ENCODE data around the gene GNAT1.

Gene GNAT1

DNA sequence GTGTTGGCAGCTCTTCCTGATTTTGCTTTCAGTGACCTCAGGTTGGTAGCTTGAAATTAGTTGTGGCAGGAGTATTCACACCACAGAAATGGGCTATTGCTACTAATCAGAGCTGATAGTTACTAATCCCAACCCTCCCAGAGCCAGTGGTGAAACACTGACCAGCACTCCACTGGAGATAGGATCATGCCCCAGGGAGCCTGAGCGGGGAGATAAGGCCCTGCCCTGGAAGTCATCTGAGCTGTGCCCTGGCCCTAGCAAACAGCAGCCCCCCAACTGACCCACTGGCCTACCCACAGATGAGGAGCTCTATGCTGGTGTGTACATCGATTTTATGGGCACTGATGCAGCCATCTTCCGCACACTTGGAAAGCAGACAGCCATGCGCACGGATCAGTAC, 9.4 kb upstream of the GNAT1 start:
- DNase-seq (ENCODE audit: low read depth) = no peak

GRCh38 chr3:50182533-50183099, 8.8 kb upstream of the GNAT1 start:
- DNase-seq (ENCODE audit: low read depth) = no peak

DNA sequence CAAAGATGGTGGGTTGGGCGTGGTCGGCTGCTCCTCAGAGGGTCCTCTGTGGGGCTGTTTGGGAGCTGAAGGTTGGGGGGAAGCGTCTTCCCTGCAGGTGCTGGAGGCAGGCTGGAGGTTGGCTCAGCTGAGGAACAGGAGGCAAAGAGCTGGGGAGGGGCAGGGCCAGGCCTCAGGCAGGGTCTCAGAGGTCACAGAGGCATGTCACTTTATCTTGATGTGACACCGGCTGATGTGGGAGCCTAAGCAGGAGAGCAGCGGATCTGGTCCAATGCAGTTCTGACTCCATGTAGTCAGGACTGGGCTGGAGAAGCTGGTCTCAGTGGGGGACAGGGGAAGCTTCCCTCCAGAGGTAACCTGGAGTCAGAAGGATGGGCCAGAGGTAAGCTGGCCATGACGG, 7.7 kb upstream of the GNAT1 start:
- DNase-seq (ENCODE audit: low read depth) = no peak

DNA sequence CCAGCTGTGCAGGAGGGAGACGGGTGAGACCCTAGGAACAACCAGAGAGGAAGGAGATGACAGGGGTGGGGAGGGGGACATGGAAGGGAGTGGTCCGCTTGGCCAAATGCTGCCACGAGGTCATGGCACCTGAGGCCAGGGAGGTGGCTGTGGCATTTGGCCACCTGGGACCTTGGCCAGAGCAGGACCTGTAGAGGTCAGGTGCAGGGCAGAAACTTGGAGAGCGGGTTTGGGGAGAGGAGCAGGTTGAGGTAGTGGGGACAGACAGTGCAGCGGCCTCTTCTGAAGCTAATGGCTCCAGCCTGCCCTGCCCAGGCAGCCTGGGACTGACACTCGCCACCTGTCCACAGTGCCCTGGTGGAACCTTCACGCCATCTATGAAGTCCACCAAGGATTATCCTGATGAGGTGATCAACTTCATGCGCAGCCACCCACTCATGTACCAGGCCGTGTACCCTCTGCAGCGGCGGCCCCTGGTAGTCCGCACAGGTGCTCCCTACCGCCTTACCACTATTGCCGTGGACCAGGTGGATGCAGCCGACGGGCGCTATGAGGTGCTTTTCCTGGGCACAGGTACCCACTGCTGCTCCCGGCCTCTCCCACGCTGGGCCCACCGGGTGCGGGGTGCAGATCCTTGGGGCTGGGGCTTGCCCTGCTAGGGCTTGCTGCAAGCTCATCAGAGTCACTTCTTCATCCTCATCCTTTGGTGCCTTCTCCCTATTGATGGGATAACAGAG, 7.0 kb upstream of the GNAT1 start:
- DNase-seq (ENCODE audit: low read depth) = no peak

DNA sequence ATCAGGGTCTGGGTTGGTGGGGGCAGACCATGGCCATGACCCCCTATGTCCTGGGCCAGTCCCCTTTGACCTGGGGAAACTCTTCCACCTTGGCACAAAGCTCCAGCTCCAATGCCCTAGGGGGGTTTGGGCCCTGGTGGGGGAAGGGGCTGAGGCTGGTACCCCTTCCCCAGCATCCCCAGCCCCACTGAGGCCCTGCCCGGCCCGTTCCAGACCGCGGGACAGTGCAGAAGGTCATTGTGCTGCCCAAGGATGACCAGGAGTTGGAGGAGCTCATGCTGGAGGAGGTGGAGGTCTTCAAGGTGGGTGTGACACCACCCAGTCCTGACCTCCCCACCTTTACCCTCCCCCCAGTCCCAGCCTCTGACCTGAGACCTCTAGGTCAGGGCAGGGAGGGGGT, 6.2 kb upstream of the GNAT1 start:
- no peak for DNase-seq (ENCODE audit: low read depth)

DNA sequence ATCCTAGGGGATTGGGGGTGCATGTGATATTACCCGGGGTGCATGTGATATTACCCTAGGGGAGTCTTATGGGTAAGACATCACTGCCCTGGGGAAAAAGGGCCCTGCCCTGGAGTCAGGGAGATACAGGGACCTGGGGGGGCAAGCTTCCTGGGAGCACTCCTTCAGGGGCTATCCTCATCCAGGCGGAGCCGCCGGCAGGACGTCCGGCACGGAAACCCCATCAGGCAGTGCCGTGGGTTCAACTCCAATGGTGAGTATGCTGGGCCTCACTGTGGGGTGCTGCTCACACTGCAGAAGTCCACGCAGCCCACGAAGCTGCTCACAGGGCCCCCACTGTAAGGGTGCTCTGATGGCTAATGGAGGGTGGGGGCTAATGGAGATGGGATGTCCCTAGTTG, 5.3 kb upstream of the GNAT1 start:
- no peak for DNase-seq (ENCODE audit: low read depth)

DNA sequence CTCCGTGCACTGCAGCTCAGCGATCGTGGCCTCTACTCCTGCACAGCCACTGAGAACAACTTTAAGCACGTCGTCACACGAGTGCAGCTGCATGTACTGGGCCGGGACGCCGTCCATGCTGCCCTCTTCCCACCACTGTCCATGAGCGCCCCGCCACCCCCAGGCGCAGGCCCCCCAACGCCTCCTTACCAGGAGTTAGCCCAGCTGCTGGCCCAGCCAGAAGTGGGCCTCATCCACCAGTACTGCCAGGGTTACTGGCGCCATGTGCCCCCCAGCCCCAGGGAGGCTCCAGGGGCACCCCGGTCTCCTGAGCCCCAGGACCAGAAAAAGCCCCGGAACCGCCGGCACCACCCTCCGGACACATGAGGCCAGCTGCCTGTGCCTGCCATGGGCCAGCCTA, 3.7 kb upstream of the GNAT1 start:
- DNase-seq (ENCODE audit: low read depth) = no peak

GRCh38 chr3:50189274-50189673, 2.1 kb upstream of the GNAT1 start:
- DNase-seq (ENCODE audit: low read depth) = peak; percentile 68

DNA sequence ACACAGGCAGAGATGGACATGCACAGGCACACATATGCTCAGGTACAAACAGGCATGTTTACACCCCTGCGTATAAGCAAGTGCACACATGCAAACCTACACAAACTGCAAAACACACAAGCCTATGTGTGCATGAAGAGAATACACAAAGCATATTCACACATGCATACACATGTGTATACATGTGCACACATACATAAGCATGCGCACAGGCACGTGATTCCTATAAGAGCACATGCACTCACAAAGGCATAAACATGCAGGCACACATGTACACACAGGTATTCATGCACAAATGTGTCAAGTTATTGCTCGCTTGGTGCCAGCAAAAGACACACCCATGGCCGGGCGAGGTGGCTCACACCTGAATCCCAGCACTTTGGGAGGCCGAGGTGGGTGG, 1.4 kb upstream of the GNAT1 start:
- DNase-seq (ENCODE audit: low read depth) = no peak

GRCh38 chr3:50192124-50192523, 714 bp downstream of the GNAT1 start:
- DNase-seq (ENCODE audit: low read depth) = no peak

DNA sequence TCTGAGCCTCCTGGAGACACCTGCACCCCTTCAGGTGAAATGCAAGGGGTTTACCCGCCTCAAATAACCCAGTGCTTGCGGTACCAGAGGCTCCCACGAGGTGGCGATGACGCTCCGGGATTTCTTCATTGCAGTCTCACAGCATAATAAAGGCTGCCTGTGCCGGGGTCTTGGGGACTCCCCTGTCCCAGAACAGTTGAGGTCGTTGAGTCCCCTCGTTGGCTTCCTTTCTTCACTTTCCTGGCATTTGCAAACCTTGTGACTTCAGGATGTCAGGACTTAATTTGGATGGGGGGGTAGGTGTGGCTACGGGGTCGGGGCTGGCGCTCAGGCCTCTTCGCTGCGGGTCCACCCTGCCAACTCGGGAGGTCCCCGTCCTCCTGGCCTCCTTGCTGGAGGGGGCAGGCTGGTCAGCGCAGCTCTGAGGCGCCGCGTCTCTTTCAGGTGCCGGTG, 1.3 kb downstream of the GNAT1 start:
- no peak for DNase-seq (ENCODE audit: low read depth)

GRCh38 chr3:50193286-50193685, 1.9 kb downstream of the GNAT1 start:
- DNase-seq (ENCODE audit: low read depth) = no peak

DNA sequence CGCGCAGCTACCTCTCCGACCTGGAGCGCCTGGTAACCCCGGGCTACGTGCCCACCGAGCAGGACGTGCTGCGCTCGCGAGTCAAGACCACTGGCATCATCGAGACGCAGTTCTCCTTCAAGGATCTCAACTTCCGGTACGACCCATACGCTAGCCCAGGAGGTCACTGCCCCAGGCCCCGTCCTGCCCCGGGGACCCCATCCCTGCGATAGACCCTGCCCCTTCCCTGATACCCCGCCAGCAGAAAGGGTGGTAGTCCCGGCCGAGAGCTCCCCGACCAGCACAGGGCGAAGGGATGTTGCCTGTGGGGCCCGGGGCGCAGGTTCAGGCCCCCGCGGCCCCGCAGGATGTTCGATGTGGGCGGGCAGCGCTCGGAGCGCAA, 2.3 kb downstream of the GNAT1 start:
- no peak for DNase-seq (ENCODE audit: low read depth)

DNA sequence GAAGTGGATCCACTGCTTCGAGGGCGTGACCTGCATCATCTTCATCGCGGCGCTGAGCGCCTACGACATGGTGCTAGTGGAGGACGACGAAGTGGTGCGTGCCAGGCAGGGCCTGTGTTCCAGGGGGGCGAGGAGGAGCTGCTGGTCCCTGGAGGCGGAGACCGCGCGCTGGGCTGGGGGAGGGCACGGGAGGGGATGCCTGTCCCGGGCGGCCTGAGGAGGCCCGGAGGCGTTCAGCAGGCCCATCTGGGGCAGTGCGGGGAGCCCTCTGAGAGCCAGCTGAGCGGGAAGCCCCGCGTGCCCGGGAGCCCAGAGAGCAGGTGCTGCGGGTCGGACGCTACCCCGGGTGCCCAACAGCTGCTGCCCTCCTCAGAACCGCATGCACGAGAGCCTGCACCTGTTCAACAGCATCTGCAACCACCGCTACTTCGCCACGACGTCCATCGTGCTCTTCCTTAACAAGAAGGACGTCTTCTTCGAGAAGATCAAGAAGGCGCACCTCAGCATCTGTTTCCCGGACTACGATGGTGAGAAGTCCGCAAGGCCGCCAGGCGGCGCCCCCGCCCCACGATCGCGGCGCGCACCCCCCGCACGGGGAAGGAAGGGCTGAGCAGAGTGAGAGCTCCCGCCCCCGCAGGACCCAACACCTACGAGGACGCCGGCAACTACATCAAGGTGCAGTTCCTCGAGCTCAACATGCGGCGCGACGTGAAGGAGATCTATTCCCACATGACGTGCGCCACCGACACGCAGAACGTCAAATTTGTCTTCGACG, 2.9 kb downstream of the GNAT1 start:
- no peak for DNase-seq (ENCODE audit: low read depth)

DNA sequence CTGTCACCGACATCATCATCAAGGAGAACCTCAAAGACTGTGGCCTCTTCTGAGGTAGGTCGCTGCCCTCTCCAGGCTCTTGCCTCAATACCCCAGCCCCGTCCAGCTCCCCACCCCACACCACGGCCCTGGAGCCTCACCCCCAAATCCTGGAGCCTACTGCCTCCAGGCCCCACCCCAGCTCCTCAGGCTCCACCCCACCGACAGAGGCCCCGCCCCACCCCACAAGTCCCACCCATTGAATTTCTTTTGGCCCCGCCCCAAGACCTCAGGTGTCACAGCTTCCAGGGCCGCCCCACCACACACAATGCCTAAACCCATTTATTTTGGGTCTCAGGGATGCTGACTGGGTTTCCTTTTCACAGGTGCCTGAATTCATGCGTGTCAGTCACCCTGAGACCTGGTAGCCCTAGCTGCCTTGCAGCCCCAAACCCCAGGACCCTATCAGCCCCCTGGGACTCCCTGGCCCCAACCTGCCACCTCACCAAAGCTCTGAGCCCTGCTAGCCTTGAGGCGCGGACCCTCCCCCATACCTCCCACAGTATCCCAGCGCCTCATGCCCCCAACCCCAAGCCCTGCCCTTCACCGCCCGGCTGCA, 3.6 kb downstream of the GNAT1 start:
- DNase-seq (ENCODE audit: low read depth) = no peak

GRCh38 chr3:50195501-50196252, 4.3 kb downstream of the GNAT1 start:
- DNase-seq (ENCODE audit: low read depth) = no peak

DNA sequence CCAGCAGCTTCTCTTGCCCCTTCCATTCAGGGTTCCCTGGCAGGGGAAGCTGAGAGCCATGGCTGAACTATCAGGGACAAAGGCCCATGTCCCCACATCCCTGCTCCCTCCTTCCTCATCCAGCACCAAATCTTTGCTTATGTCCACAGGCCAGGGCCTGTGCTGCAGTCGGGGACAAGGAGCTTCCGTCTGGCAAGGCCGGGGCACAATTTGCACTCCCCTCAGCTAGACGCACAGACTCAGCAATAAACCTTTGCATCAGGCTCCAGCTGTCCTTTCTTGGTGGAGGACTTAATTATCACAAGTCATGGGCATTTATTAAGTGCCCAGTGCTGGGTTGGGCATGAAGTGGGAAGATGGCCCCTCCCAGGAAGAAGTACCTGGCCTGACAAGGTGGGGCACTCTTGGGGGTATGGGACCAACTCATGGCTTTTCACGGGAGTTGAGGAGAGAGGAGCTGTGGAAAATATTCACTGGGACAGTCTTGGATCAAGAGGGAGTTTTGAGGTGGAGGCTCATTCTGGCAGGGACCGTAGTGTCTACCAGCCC, 4.9 kb downstream of the GNAT1 start:
- no peak for DNase-seq (ENCODE audit: low read depth)

- no peak for DNase-seq (ENCODE audit: low read depth)
These were observed 10.3 kb downstream of the GNAT1 start for GRCh38 chr3:50201573-50202315.

- DNase-seq (ENCODE audit: low read depth) = no peak
These were observed 11.1 kb downstream of the GNAT1 start for GRCh38 chr3:50202353-50203112.

DNA sequence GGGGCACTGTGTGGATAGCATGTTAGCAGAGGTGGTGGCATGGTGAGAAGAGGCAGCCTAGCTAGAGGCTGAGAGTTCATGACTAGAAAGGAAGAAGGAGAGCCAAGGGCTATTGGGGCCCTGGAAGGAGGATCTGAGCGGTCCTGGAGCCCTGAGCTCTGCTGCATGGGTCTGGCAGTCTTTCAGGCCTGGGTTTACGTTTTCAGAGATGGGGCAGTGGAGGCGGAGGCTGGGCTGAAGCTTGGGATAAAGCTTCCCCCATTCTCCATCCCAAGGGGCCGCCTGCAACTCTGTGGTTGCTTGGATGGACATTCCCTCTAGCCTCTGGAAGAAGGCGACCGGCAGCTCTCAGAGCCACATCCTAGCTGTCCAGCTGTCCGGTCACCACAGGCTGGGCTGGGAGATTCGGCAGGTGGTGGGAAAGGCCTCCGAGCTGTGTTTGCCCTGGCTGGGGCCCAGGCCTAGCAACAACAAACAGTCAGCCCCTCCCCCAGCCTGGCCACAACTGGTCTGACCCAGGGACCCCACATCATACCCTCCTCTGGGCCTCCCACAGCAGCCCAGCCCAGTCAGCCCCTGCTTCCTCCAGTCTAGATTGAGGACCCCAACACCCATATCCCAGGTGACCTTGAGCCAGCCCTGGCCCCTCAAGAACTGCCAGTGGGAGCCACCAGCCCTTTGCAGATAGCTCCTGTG, 11.9 kb downstream of the GNAT1 start:
- DNase-seq (ENCODE audit: low read depth) = no peak
